PC-3 (cell line): Measurements from ENCODE around the gene CPHXL.

ENCODE experiments used
- CTCF ChIP-seq: fragments of 300-600 bp; sonication (generic); conservative IDR thresholded peaks from 2 replicates; pipeline ENCODE4 v1.5.1; 2017; ENCODE audit warnings: antibody characterized with exemption, low read depth, mild to moderate bottlenecking, low read length
- EZH2 ChIP-seq: fragments of 300-600 bp; sonication (generic); IDR thresholded peaks from one replicate; pipeline ENCODE4 v1.6.1; 2017; ENCODE audit warnings: antibody characterized with exemption, mild to moderate bottlenecking, low read length; ENCODE audit not compliant: unreplicated experiment
- EZH2phosphoT487 ChIP-seq: fragments of 300-600 bp; sonication (generic); IDR thresholded peaks from 2 replicates; pipeline ENCODE4 v1.6.1; 2018; ENCODE audit warnings: mild to moderate bottlenecking, antibody characterized with exemption, low read length, borderline replicate concordance

GRCh38 chr16:75676909-75677308 is 49.4 kb downstream of the CPHXL start, which contains the start of gene CPHXL2:
- TF ChIP-seq EZH2 (no peak), CTCF (no peak), EZH2phosphoT487 (no peak)
